Fibroblast of lung (primary cell): ENCODE measurements around the gene NCF4. TPM values are rescaled to one million over a fixed set of nuclear protein-coding genes. Genes with fewer than 3 reads are reported as not detected.

Experiments
- DNase-seq, 2 donors: peaks; one replicate each; pipeline versions ENCODE4 v3.0.0 to v3.0.0-alpha.2; 2010; ENCODE audit warnings: low read depth in 2 of 2
- H2AFZ ChIP-seq: 2 replicates; pipeline ENCODE4 v1.5.1; 2012; ENCODE audit warnings: low read length, control low read depth, inconsistent platforms
- H3K27ac ChIP-seq: 2 replicates; pipeline ENCODE4 v1.5.1; 2011; ENCODE audit warnings: low read length, control low read depth; ENCODE audit not compliant: insufficient read depth
- H3K27me3 ChIP-seq: 2 replicates; pipeline ENCODE4 v1.5.1; 2011; ENCODE audit warnings: mild to moderate bottlenecking, low read length; ENCODE audit not compliant: control insufficient read depth, insufficient read depth
- H3K36me3 ChIP-seq: 2 replicates; pipeline ENCODE4 v1.5.1; 2011; ENCODE audit warnings: low read length; ENCODE audit not compliant: control insufficient read depth, insufficient read depth
- H3K4me1 ChIP-seq: 2 replicates; pipeline ENCODE4 v1.5.1; 2011; ENCODE audit warnings: low read length; ENCODE audit not compliant: control insufficient read depth, insufficient read depth; ENCODE audit errors: extremely low read depth
- H3K4me2 ChIP-seq: 2 replicates; pipeline ENCODE4 v1.5.1; 2011; ENCODE audit warnings: low read length, control low read depth; ENCODE audit not compliant: insufficient read depth; ENCODE audit errors: extremely low read depth
- H3K4me3 ChIP-seq, 4 experiments: fragments of 200-600 bp in 1 of 4; sonication (generic) in 1 of 4; replicated peaks in 1 of 4; 2 replicates each; pipeline ENCODE4 v1.5.1; 2011 to 2016; ENCODE audit warnings: low read length in 4 of 4, low read depth in 3 of 4, mild to moderate bottlenecking in 3 of 4, control low read depth in 2 of 4, inconsistent platforms in 1 of 4, mixed read lengths in 1 of 4; ENCODE audit not compliant: insufficient read depth in 1 of 4; ENCODE audit errors: control extremely low read depth in 1 of 4
- H3K79me2 ChIP-seq: 2 replicates; pipeline ENCODE4 v1.5.1; 2012; ENCODE audit warnings: mild to moderate bottlenecking, low read length, inconsistent platforms; ENCODE audit not compliant: control insufficient read depth, insufficient read depth
- H3K9ac ChIP-seq: 2 replicates; pipeline ENCODE4 v1.5.1; 2011; ENCODE audit warnings: mild to moderate bottlenecking, low read length, control low read depth; ENCODE audit not compliant: insufficient read depth
- H3K9me3 ChIP-seq: 2 replicates; pipeline ENCODE4 v1.5.1; 2012; ENCODE audit warnings: low read depth, low read length; ENCODE audit not compliant: control insufficient read depth, insufficient read depth
- H4K20me1 ChIP-seq: 2 replicates; pipeline ENCODE4 v1.5.1; 2011; ENCODE audit warnings: low read length; ENCODE audit not compliant: control insufficient read depth, insufficient read depth; ENCODE audit errors: extremely low read depth
- EZH2 ChIP-seq: IDR thresholded peaks from 2 replicates; pipeline ENCODE4 v1.5.1; 2012; ENCODE audit warnings: low read length, control low read depth, mild to moderate bottlenecking; ENCODE audit errors: missing control alignments
- polyA plus RNA-seq, 2 donors: library from polyadenylated mRNA; depleted of rRNA in 1 of 2; stranded (reverse) in 1 of 2; unstranded in 1 of 2; fragments of >200 nt; gene quantifications; 2 replicates each; pipeline ENCODE4 v1.2.1, GENCODE V29; 2011 to 2012; ENCODE audit warnings: missing spikeins in 1 of 2
- total RNA-seq: library from RNA; depleted of rRNA; stranded (reverse); fragments of >200 nt; gene quantifications from 2 replicates; pipeline ENCODE4 v1.2.1, GENCODE V29; 2014
- TF ChIP-seq, protein P1 (sequence below), 2 donors: IDR thresholded peaks in 1 of 2; conservative IDR thresholded peaks in 1 of 2; 1 replicate in 1 of 2; 2 replicates in 1 of 2; pipeline ENCODE4 v1.5.1; 2011 to 2012; ENCODE audit warnings: low read length in 2 of 2, control low read depth in 1 of 2, inconsistent platforms in 1 of 2, low read depth in 1 of 2, mild to moderate bottlenecking in 1 of 2

The NCF4 gene
- total and polyA plus RNA-seq, 2 donors (not counting 1 experiment from before 2014, with no cell fraction given) = not detected

DNA sequence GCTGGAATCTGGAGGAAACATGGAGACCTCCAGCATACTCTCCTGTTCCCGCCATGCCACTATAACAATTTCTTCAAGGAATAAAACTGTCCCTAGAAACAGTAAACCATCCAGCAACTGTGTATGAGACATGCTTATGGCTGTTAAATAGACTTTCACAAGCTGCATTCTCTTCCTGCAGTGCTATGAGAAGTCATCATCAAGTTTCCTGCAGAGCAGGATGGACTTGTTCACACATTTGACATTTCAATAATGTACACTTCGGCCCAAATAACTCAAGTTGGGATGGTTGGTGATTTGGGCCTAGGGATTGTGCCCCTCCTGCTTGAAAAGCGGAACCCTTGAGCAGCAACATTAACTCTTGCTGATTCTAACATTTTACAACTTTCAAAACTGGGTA, 32.5 kb downstream of the NCF4 start:
- H3K79me2 ChIP-seq = no peaks in the 10 kb centered on the region
- no peak overlapping the region for H3K4me2 ChIP-seq
- H3K27me3 ChIP-seq = no peaks in the 10 kb centered on the region
- no peak overlapping the region for H3K27ac ChIP-seq
- no peaks in the 10 kb centered on the region for H3K4me1 ChIP-seq
- H2AFZ ChIP-seq = no peak overlapping the region
- H3K4me3 ChIP-seq = no peak overlapping the region
- H3K36me3 ChIP-seq = no peaks in the 10 kb centered on the region
- TF ChIP-seq EZH2 = no peak
- TF ChIP-seq, protein P1, sequence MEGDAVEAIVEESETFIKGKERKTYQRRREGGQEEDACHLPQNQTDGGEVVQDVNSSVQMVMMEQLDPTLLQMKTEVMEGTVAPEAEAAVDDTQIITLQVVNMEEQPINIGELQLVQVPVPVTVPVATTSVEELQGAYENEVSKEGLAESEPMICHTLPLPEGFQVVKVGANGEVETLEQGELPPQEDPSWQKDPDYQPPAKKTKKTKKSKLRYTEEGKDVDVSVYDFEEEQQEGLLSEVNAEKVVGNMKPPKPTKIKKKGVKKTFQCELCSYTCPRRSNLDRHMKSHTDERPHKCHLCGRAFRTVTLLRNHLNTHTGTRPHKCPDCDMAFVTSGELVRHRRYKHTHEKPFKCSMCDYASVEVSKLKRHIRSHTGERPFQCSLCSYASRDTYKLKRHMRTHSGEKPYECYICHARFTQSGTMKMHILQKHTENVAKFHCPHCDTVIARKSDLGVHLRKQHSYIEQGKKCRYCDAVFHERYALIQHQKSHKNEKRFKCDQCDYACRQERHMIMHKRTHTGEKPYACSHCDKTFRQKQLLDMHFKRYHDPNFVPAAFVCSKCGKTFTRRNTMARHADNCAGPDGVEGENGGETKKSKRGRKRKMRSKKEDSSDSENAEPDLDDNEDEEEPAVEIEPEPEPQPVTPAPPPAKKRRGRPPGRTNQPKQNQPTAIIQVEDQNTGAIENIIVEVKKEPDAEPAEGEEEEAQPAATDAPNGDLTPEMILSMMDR (conservative IDR thresholded peaks at IDR 0.05 in 1 of 2, IDR thresholded peaks at IDR 0.05 in 1 of 2; ENCODE audit: low read depth in 1 of 2, low read length in 2 of 2) = no peak
- H3K9me3 ChIP-seq = no peaks in the 10 kb centered on the region
- no peak for DNase-seq
- no peaks in the 10 kb centered on the region for H4K20me1 ChIP-seq
- no peak overlapping the region for H3K9ac ChIP-seq

DNA sequence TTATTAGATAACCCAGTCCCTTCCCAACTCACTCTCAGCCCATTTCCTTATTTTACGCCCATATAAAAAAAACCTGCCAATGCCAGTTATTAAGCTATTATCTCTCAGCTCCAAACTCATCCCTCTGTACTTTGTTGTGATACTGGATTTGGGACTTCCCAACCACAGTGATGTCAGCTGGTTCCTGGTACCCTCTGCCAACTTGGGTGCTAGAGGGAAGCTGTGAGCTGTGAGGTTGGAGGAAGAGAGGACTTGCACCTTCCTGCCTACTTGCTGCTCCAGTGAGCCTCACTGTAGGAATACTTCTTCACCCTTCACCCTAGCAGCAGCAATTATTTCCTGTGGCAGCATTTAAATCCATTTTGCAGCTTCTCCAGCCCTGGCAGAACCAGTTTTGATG, 33.5 kb downstream of the NCF4 start:
- no peak for DNase-seq
- H3K9ac ChIP-seq = no peak overlapping the region
- no peaks in the 10 kb centered on the region for H3K4me1 ChIP-seq
- H4K20me1 ChIP-seq = no peaks in the 10 kb centered on the region
- H3K4me2 ChIP-seq = no peak overlapping the region
- no peak overlapping the region for H3K4me3 ChIP-seq
- H3K27ac ChIP-seq = no peak overlapping the region
- no peak overlapping the region for H2AFZ ChIP-seq
- H3K27me3 ChIP-seq = no peaks in the 10 kb centered on the region
- no peak for TF ChIP-seq EZH2
- TF ChIP-seq, protein P1 (conservative IDR thresholded peaks at IDR 0.05 in 1 of 2, IDR thresholded peaks at IDR 0.05 in 1 of 2; ENCODE audit: low read depth in 1 of 2, low read length in 2 of 2) = no peak
- no peaks in the 10 kb centered on the region for H3K79me2 ChIP-seq
- H3K36me3 ChIP-seq = no peaks in the 10 kb centered on the region
- no peaks in the 10 kb centered on the region for H3K9me3 ChIP-seq

DNA sequence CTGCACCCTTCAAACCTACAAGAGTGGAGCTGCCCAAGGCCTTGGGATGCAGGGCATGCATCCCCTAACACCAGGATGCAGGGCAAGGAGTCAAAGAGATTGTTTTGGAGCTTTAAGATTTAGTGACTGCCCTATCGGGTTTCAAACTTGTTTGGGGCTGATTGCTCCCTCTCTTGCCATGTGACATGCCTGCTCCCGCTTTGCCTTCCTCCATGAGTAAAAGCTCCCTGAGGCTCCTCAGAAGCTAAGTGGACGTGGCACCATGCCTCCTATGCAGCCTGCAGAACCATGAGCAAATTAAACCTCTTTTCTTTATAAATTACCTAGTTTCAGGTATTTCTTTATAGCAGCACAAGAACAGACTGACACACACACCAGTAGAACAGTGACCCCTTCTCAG, 36.8 kb downstream of the NCF4 start:
- no peak for DNase-seq
- H3K4me1 ChIP-seq = no peaks in the 10 kb centered on the region
- no peak overlapping the region for H3K9ac ChIP-seq
- H3K27ac ChIP-seq = no peak overlapping the region
- H3K9me3 ChIP-seq = no peaks in the 10 kb centered on the region
- no peaks in the 10 kb centered on the region for H3K79me2 ChIP-seq
- no peak overlapping the region for H2AFZ ChIP-seq
- H4K20me1 ChIP-seq = no peaks in the 10 kb centered on the region
- no peak for TF ChIP-seq EZH2
- TF ChIP-seq, protein P1 (conservative IDR thresholded peaks at IDR 0.05 in 1 of 2, IDR thresholded peaks at IDR 0.05 in 1 of 2; ENCODE audit: low read depth in 1 of 2, low read length in 2 of 2) = no peak
- no peaks in the 10 kb centered on the region for H3K36me3 ChIP-seq
- no peak overlapping the region for H3K4me3 ChIP-seq
- H3K4me2 ChIP-seq = no peak overlapping the region
- H3K27me3 ChIP-seq = no peaks in the 10 kb centered on the region
